H1 (cell line): ENCODE results near the gene ACY1. TPM values are rescaled to one million over a fixed set of nuclear protein-coding genes. Genes with fewer than 3 reads are reported as not detected.
A peak's percentile ranks its signal among the peaks of the same experiment; 100 is the strongest.

Experiments
- CTCF ChIA-PET: fragments of 300-600 bp; sonication (Branson Sonifier 250); formaldehyde crosslinking; loops from one replicate; lab custom pipeline; 2021; ENCODE audit not compliant: partially characterized antibody; lab: Charles Lee
- POLR2A ChIA-PET: fragments of 300-600 bp; sonication (Branson Sonifier 250); formaldehyde crosslinking; loops from one replicate; lab custom pipeline; 2021; ENCODE audit warnings: inconsistent platforms; ENCODE audit not compliant: partially characterized antibody; lab: Charles Lee
- DNase-seq, 2 experiments: peaks; one replicate each; pipeline versions ENCODE4 v3.0.0 to v3.0.0-alpha.2; 2010 to 2022; ENCODE audit warnings: low spot score in 2 of 2, low read depth in 1 of 2, mixed read lengths in 1 of 2
- FAIRE-seq: peaks from 2 replicates; lab custom pipeline; 2011; peaks lifted over from hg19 to GRCh38; lab: Jason Lieb, UNC
- H2AFZ ChIP-seq: 2 replicates; pipeline ENCODE4 v1.8.1; 2012; ENCODE audit warnings: low read length, inconsistent platforms
- H2AK5ac ChIP-seq: 2 replicates; pipeline ENCODE4 v1.6.1; 2013; ENCODE audit warnings: low read depth, low read length
- H2BK120ac ChIP-seq: replicated peaks from 2 replicates; pipeline ENCODE3; 2013; ENCODE audit warnings: low read depth, low read length, inconsistent platforms
- H2BK12ac ChIP-seq: 2 replicates; pipeline ENCODE4 v1.6.1; 2013; ENCODE audit warnings: low read depth, low read length
- H2BK15ac ChIP-seq: 2 replicates; pipeline ENCODE4 v1.6.1; 2013; ENCODE audit warnings: low read length
- H2BK20ac ChIP-seq: 2 replicates; pipeline ENCODE4 v1.6.1; 2013; ENCODE audit warnings: low read length
- H2BK5ac ChIP-seq: 2 replicates; pipeline ENCODE4 v1.6.1; 2013; ENCODE audit warnings: low read depth, low read length
- H3K14ac ChIP-seq: 2 replicates; pipeline ENCODE4 v1.6.1; 2013; ENCODE audit warnings: inconsistent platforms; ENCODE audit not compliant: insufficient read length
- H3K18ac ChIP-seq: 2 replicates; pipeline ENCODE4 v1.6.1; 2013; ENCODE audit warnings: low read length; ENCODE audit errors: extremely low read depth
- H3K23ac ChIP-seq: 2 replicates; pipeline ENCODE4 v1.6.1; 2013; ENCODE audit warnings: inconsistent platforms; ENCODE audit not compliant: insufficient read length
- H3K23me2 ChIP-seq: 2 replicates; pipeline ENCODE4 v1.6.1; 2013; ENCODE audit warnings: low read depth, low read length
- H3K27ac ChIP-seq: 2 replicates; pipeline ENCODE4 v1.6.1; 2011; ENCODE audit warnings: low read depth, low read length, inconsistent platforms
- H3K27me3 ChIP-seq, 4 experiments: replicated peaks in 1 of 4; 1 replicate in 1 of 4; 2 replicates in 3 of 4; pipeline versions ENCODE4 v1.6.1 to v1.8.1; 2011 to 2013; ENCODE audit warnings: low read length in 3 of 4, mild to moderate bottlenecking in 3 of 4, inconsistent platforms in 2 of 4, mixed read lengths in 2 of 4, moderate library complexity in 1 of 4; ENCODE audit not compliant: control insufficient read depth in 3 of 4, insufficient read depth in 3 of 4; ENCODE audit errors: extremely low read depth in 1 of 4
- H3K36me3 ChIP-seq, 4 experiments: 2 replicates each; pipeline versions ENCODE4 v1.6.1 to v1.8.1; 2011 to 2013; ENCODE audit warnings: mild to moderate bottlenecking in 4 of 4, low read length in 3 of 4, moderate library complexity in 2 of 4, control low read depth in 1 of 4, inconsistent platforms in 1 of 4; ENCODE audit not compliant: insufficient read depth in 4 of 4, control insufficient read depth in 2 of 4
- H3K4ac ChIP-seq: replicated peaks from 2 replicates; pipeline ENCODE3; 2013; ENCODE audit warnings: low read length, low read depth, mixed read lengths, inconsistent platforms; ENCODE audit not compliant: insufficient read length
- H3K4me1 ChIP-seq, 4 experiments: replicated peaks in 1 of 4; 1 replicate in 1 of 4; 2 replicates in 3 of 4; pipeline versions ENCODE4 v1.6.1 to v1.8.1; 2011 to 2013; ENCODE audit warnings: low read length in 3 of 4, inconsistent platforms in 2 of 4, mixed read lengths in 1 of 4; ENCODE audit not compliant: insufficient read depth in 4 of 4, control insufficient read depth in 3 of 4
- H3K4me2 ChIP-seq, 2 experiments: 2 replicates each; pipeline versions ENCODE4 v1.6.1 to v1.8.1; 2011 to 2013; ENCODE audit warnings: low read depth in 2 of 2, low read length in 2 of 2, control low read depth in 1 of 2, inconsistent platforms in 1 of 2, mild to moderate bottlenecking in 1 of 2; ENCODE audit not compliant: insufficient read depth in 1 of 2
- H3K4me3 ChIP-seq, 4 experiments: fragments of 200-600, 300-600 bp in 1 of 4; sonication (generic), shearing (Covaris generic), sonication (Bioruptor Twin) in 1 of 4; 2 replicates each; pipeline versions ENCODE4 v1.5.1 to v1.8.1; 2011 to 2016; ENCODE audit warnings: low read length in 4 of 4, low read depth in 3 of 4, control low read depth in 2 of 4, inconsistent platforms in 2 of 4, mild to moderate bottlenecking in 2 of 4, mixed read lengths in 1 of 4, moderate library complexity in 1 of 4; ENCODE audit not compliant: insufficient read depth in 2 of 4; ENCODE audit errors: extremely low read depth in 1 of 4
- H3K56ac ChIP-seq: replicated peaks from 2 replicates; pipeline ENCODE3; 2013; ENCODE audit warnings: low read depth, mild to moderate bottlenecking, mixed read lengths, low read length, inconsistent platforms; ENCODE audit not compliant: insufficient read length
- H3K79me1 ChIP-seq: 2 replicates; pipeline ENCODE4 v1.6.1; 2013; ENCODE audit warnings: low read depth, low read length, control low read depth
- H3K79me2 ChIP-seq, 2 experiments: 2 replicates each; pipeline versions ENCODE4 v1.6.1 to v1.8.1; 2012 to 2013; ENCODE audit warnings: low read length in 2 of 2, mild to moderate bottlenecking in 2 of 2, inconsistent platforms in 1 of 2; ENCODE audit not compliant: insufficient read depth in 2 of 2, control insufficient read depth in 1 of 2
- H3K9ac ChIP-seq, 4 experiments: replicated peaks in 1 of 4; 1 replicate in 1 of 4; 2 replicates in 3 of 4; pipeline versions ENCODE4 v1.6.1 to v1.8.1; 2011 to 2013; ENCODE audit warnings: low read depth in 3 of 4, low read length in 3 of 4, control low read depth in 2 of 4, mild to moderate bottlenecking in 2 of 4, moderate library complexity in 2 of 4, inconsistent platforms in 1 of 4; ENCODE audit errors: extremely low read depth in 1 of 4
- H3K9me3 ChIP-seq, 2 experiments: 2 replicates each; pipeline versions ENCODE4 v1.6.1 to v1.8.1; 2012 to 2013; ENCODE audit warnings: mild to moderate bottlenecking in 2 of 2, moderate library complexity in 2 of 2, control low read depth in 1 of 2, inconsistent platforms in 1 of 2, low read depth in 1 of 2, low read length in 1 of 2, mixed read lengths in 1 of 2; ENCODE audit not compliant: insufficient read depth in 2 of 2
- H4K20me1 ChIP-seq, 2 experiments: replicated peaks in 1 of 2; 2 replicates each; pipeline versions ENCODE3 to v1.8.1; 2011 to 2013; ENCODE audit warnings: inconsistent platforms in 2 of 2, low read length in 2 of 2, mild to moderate bottlenecking in 1 of 2; ENCODE audit not compliant: insufficient read depth in 2 of 2, control insufficient read depth in 1 of 2
- H4K5ac ChIP-seq: 2 replicates; pipeline ENCODE4 v1.6.1; 2013; ENCODE audit warnings: low read length, low read depth, mixed read lengths, inconsistent platforms; ENCODE audit not compliant: insufficient read length
- H4K8ac ChIP-seq: 2 replicates; pipeline ENCODE4 v1.8.0; 2013; ENCODE audit warnings: mild to moderate bottlenecking, moderate library complexity, low read length, inconsistent platforms; ENCODE audit not compliant: insufficient read depth; ENCODE audit errors: extremely low read depth
- H4K91ac ChIP-seq: replicated peaks from 2 replicates; pipeline ENCODE3; 2013; ENCODE audit warnings: low read length, mixed read lengths, inconsistent platforms; ENCODE audit not compliant: insufficient read length
- CBX5 ChIP-seq: fragments of 300-800, 300-1000 bp; sonication (generic); IDR thresholded peaks from 2 replicates; pipeline ENCODE4 v1.7.1; 2016; ENCODE audit warnings: antibody characterized with exemption, low read length, low read depth
- CHD2 ChIP-seq: IDR thresholded peaks from 2 replicates; pipeline ENCODE4 v1.6.1; 2012; ENCODE audit warnings: low read length, improper control_type of control experiment
- CREB1 ChIP-seq: IDR thresholded peaks from 2 replicates; pipeline ENCODE4 v1.6.1; 2012; ENCODE audit warnings: inconsistent platforms
- EGR1 ChIP-seq: IDR thresholded peaks from 2 replicates; pipeline ENCODE4 v1.6.1; 2011; ENCODE audit warnings: low read depth, low read length, borderline replicate concordance
- GABPA ChIP-seq: IDR thresholded peaks from 2 replicates; pipeline ENCODE4 v1.6.1; 2011; ENCODE audit warnings: mild to moderate bottlenecking, low read length, moderate library complexity, borderline replicate concordance; ENCODE audit not compliant: insufficient read depth
- GTF2F1 ChIP-seq: IDR thresholded peaks from 2 replicates; pipeline ENCODE4 v1.6.1; 2012; ENCODE audit warnings: low read depth, low read length, improper control_type of control experiment, borderline replicate concordance
- KDM4A ChIP-seq: IDR thresholded peaks from one replicate; pipeline ENCODE4 v1.7.1; 2012; ENCODE audit warnings: low read depth, mild to moderate bottlenecking, moderate library complexity, low read length, inconsistent platforms; ENCODE audit not compliant: severe bottlenecking
- RNF2 ChIP-seq: fragments of 200-900, 300-1000 bp; sonication (generic); IDR thresholded peaks from 2 replicates; pipeline ENCODE4 v1.7.1; 2016; ENCODE audit warnings: borderline replicate concordance, low read depth, mild to moderate bottlenecking, antibody characterized with exemption, low read length; ENCODE audit not compliant: poor library complexity, severe bottlenecking; ENCODE audit errors: missing control alignments
- SIRT6 ChIP-seq: IDR thresholded peaks from one replicate; pipeline ENCODE4 v1.7.1; 2012; ENCODE audit warnings: low read length, inconsistent platforms
- SIX5 ChIP-seq: IDR thresholded peaks from 2 replicates; pipeline ENCODE4 v1.6.1; 2011; ENCODE audit warnings: mild to moderate bottlenecking, low read depth, low read length
- SP1 ChIP-seq: IDR thresholded peaks from 2 replicates; pipeline ENCODE4 v1.6.1; 2011; ENCODE audit warnings: low read depth, low read length
- SP4 ChIP-seq: IDR thresholded peaks from 2 replicates; pipeline ENCODE4 v1.6.1; 2012; ENCODE audit warnings: low read length, inconsistent platforms
- TBP ChIP-seq: IDR thresholded peaks from 2 replicates; pipeline ENCODE4 v1.6.1; 2011; ENCODE audit warnings: low read depth, low read length, improper control_type of control experiment
- WGBS, 2 experiments: shearing (Covaris generic) in 1 of 2; methylation state at CpG; one replicate each; pipeline versions ENCODE4 v1.1.6 to v1.1.7; 2013 to 2015; ENCODE audit warnings: low lambda C conversion rate in 2 of 2, mixed read lengths in 2 of 2, inconsistent platforms in 1 of 2, low coverage in 1 of 2, missing lambda C conversion rate in 1 of 2; ENCODE audit not compliant: insufficient replicate concordance in 2 of 2, insufficient coverage in 1 of 2, insufficient read length in 1 of 2; ENCODE audit errors: extremely low coverage in 1 of 2, missing lambda C conversion rate in 1 of 2; 5-methylcytosine and 5-hydroxymethylcytosine counted together
- polyA plus RNA-seq, 7 experiments: library from polyadenylated mRNA; depleted of rRNA in 3 of 7; stranded (reverse) in 5 of 7; unstranded in 2 of 7; fragments of >200 nt in 5 of 7; fragments of 200-250 nt in 2 of 7; gene quantifications; 1 replicate in 5 of 7; 2 replicates in 1 of 7; 4 replicates in 1 of 7; pipeline versions ENCODE4 v1.2.1 to v1.2.3, GENCODE V29; 2011 to 2013; ENCODE audit warnings: missing spikeins in 2 of 7, mixed read lengths in 2 of 7
- total RNA-seq: library from RNA; stranded (reverse); fragmentation: NEBNext Ultra II Directional; extraction: Animal tissue kit (Norgen Biotek cat#: 25700); gene quantifications from 2 replicates; pipeline ENCODE4 v1.2.1, GENCODE V29; 2021
- TF ChIP-seq, protein P1 (sequence below): IDR thresholded peaks from 2 replicates; pipeline ENCODE4 v1.6.1; 2012; ENCODE audit warnings: inconsistent platforms

Gene ACY1
- total and polyA plus RNA-seq, 2 of the 8 experiments (the other 6 are each of a cell fraction or from before 2014, with no cell fraction given) = 48.3 to 113 TPM

- Histone ChIP-seq H2AFZ (no peak overlapping the region), H4K8ac (peak overlapping the region; percentile 48; the same call in 1 of the 2 replicates), H3K79me2 (no peaks in the 10 kb centered on the region), H4K5ac (no peak overlapping the region), H3K18ac (no peak overlapping the region; the same call in 1 of the 2 replicates), H3K9ac (no peak overlapping the region), H3K4ac (no peak overlapping the region), H4K20me1 (no peaks in the 10 kb centered on the region), H3K79me1 (no peaks in the 10 kb centered on the region), H3K27ac (no peak overlapping the region), H2BK15ac (no peak overlapping the region), H2BK120ac (no peak overlapping the region), H3K4me1 (peaks cover 0 to 2% (median 0%) of the 10 kb centered on the region in 4 experiments; a peak in 2 of 7 replicates), H3K14ac (no peak overlapping the region), H2AK5ac (no peak overlapping the region), H2BK5ac (no peak overlapping the region), H3K23ac (no peak overlapping the region), H4K91ac (no peak overlapping the region), H3K36me3 (no peaks in the 10 kb centered on the region), H3K4me3 (no peak overlapping the region), H3K27me3 (no peaks in the 10 kb centered on the region), H3K9me3 (no peaks in the 10 kb centered on the region), H3K4me2 (no peak overlapping the region), H3K56ac (no peak overlapping the region), H3K23me2 (no peaks in the 10 kb centered on the region), H2BK20ac (no peak overlapping the region), H2BK12ac (no peak overlapping the region)
- POLR2A ChIA-PET = interaction anchor here (0.7 to 1.7 kb wide), 4 partner anchors 9 to 16 kb away, joined by 3 to 4 read pairs (median 3); no protein-coding TSS in a partner anchor
- 89% methylated on average over 9 of the region's 9 CpGs; no CpG with 5 or more reads in 1 of the 2 experiments for WGBS, 2 experiments
- no peak for DNase-seq
- no peak for FAIRE-seq
- CTCF ChIA-PET = interaction anchor here (0.6 to 9.4 kb wide), 10 partner anchors 9 to 360 kb away, joined by 3 to 124 read pairs (median 8); no protein-coding TSS in a partner anchor
- TF ChIP-seq EGR1 (no peak), SIRT6 (no peak), RNF2 (no peak), SIX5 (no peak), SP4 (no peak), KDM4A (no peak), SP1 (no peak), CHD2 (no peak), CBX5 (no peak), CREB1 (no peak), TBP (no peak), GTF2F1 (no peak), GABPA (no peak)
- TF ChIP-seq, protein P1, sequence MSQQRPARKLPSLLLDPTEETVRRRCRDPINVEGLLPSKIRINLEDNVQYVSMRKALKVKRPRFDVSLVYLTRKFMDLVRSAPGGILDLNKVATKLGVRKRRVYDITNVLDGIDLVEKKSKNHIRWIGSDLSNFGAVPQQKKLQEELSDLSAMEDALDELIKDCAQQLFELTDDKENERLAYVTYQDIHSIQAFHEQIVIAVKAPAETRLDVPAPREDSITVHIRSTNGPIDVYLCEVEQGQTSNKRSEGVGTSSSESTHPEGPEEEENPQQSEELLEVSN = no peak
Observed at GRCh38 chr3:52029053-52029452, 45.7 kb downstream of the ACY1 start.
